ENCODE data around the gene SLC25A31. TPM values are rescaled to one million over a fixed set of nuclear protein-coding genes. Genes with fewer than 3 reads are reported as not detected.

Gene SLC25A31
- not detected in 2 replicates for total RNA-seq (2014; rRNA removed; shearing (Covaris generic))

- no peak for DNase-seq (ENCODE audit: low spot score)
- in situ Hi-C loops (cut with HindIII; ENCODE audit: low sequenced_read_pairs), result no loop called here
Measured at GRCh38 chr4:127730142-127730913, at the start of gene SLC25A31. Gene SLC25A31 (plus strand): TSS chr4:127730400. CDS start chr4:127730546, 146 bp downstream.

- in situ Hi-C loops (cut with HindIII; ENCODE audit: low sequenced_read_pairs), result no loop called here
- no peak for DNase-seq (ENCODE audit: low spot score)
Measured at GRCh38 chr4:127685292-127685691, 44.9 kb upstream of the SLC25A31 start.

- no peak for DNase-seq (ENCODE audit: low spot score)
- in situ Hi-C loops (cut with HindIII; ENCODE audit: low sequenced_read_pairs), result no loop called here
Measured at GRCh38 chr4:127686658-127687057, 43.5 kb upstream of the SLC25A31 start.

- DNase-seq (ENCODE audit: low spot score), result no peak
- in situ Hi-C loops (cut with HindIII; ENCODE audit: low sequenced_read_pairs), result no loop called here
Measured at GRCh38 chr4:127687580-127687979, 42.6 kb upstream of the SLC25A31 start.

GRCh38 chr4:127698789-127699200 lies 31.4 kb upstream of the SLC25A31 start:
- in situ Hi-C loops (cut with HindIII; ENCODE audit: low sequenced_read_pairs), result no loop called here
- no peak for DNase-seq (ENCODE audit: low spot score)

GRCh38 chr4:127708985-127709384 lies 21.2 kb upstream of the SLC25A31 start:
- DNase-seq (ENCODE audit: low spot score), result no peak
- in situ Hi-C loops (cut with HindIII; ENCODE audit: low sequenced_read_pairs), result no loop called here

- in situ Hi-C loops (cut with HindIII; ENCODE audit: low sequenced_read_pairs), result no loop called here
Measured at GRCh38 chr4:127709456-127709855, 20.7 kb upstream of the SLC25A31 start.

GRCh38 chr4:127731406-127731805 lies 1.2 kb downstream of the SLC25A31 start:
- in situ Hi-C loops (cut with HindIII; ENCODE audit: low sequenced_read_pairs), result no loop called here
- DNase-seq (ENCODE audit: low spot score), result no peak

More at GRCh38 chr4:127709456-127709855, 20.7 kb upstream of the SLC25A31 start:
- no peak for DNase-seq (ENCODE audit: low spot score)

- in situ Hi-C loops (cut with HindIII; ENCODE audit: low sequenced_read_pairs), result no loop called here
- DNase-seq (ENCODE audit: low spot score), result peak; percentile 45
Measured at GRCh38 chr4:127732623-127733328, 2.6 kb downstream of the SLC25A31 start.

GRCh38 chr4:127734976-127735375 lies 4.8 kb downstream of the SLC25A31 start:
- in situ Hi-C loops (cut with HindIII; ENCODE audit: low sequenced_read_pairs), result no loop called here
- DNase-seq (ENCODE audit: low spot score), result no peak

GRCh38 chr4:127737295-127737694 lies 7.1 kb downstream of the SLC25A31 start:
- in situ Hi-C loops (cut with HindIII; ENCODE audit: low sequenced_read_pairs), result no loop called here
- DNase-seq (ENCODE audit: low spot score), result no peak

GRCh38 chr4:127741247-127741646 lies 11.0 kb downstream of the SLC25A31 start:
- in situ Hi-C loops (cut with HindIII; ENCODE audit: low sequenced_read_pairs), result no loop called here
- no peak for DNase-seq (ENCODE audit: low spot score)

GRCh38 chr4:127747883-127748282 lies 17.7 kb downstream of the SLC25A31 start:
- DNase-seq (ENCODE audit: low spot score), result no peak
- in situ Hi-C loops (cut with HindIII; ENCODE audit: low sequenced_read_pairs), result no loop called here

- DNase-seq (ENCODE audit: low spot score), result no peak
- in situ Hi-C loops (cut with HindIII; ENCODE audit: low sequenced_read_pairs), result no loop called here
Measured at GRCh38 chr4:127748957-127749356, 18.8 kb downstream of the SLC25A31 start.

GRCh38 chr4:127756906-127757305 lies 26.7 kb downstream of the SLC25A31 start:
- no peak for DNase-seq (ENCODE audit: low spot score)
- in situ Hi-C loops (cut with HindIII; ENCODE audit: low sequenced_read_pairs), result no loop called here

GRCh38 chr4:127759228-127759820 lies 29.1 kb downstream of the SLC25A31 start:
- DNase-seq (ENCODE audit: low spot score), result no peak
- in situ Hi-C loops (cut with HindIII; ENCODE audit: low sequenced_read_pairs), result no loop called here

GRCh38 chr4:127759893-127760292 lies 29.7 kb downstream of the SLC25A31 start:
- in situ Hi-C loops (cut with HindIII; ENCODE audit: low sequenced_read_pairs), result no loop called here
- DNase-seq (ENCODE audit: low spot score), result no peak

- in situ Hi-C loops (cut with HindIII; ENCODE audit: low sequenced_read_pairs), result no loop called here
- no peak for DNase-seq (ENCODE audit: low spot score)
Measured at GRCh38 chr4:127771535-127772275, 41.5 kb downstream of the SLC25A31 start.

All from G401 (cell line).